ENCODE measurements around the gene KRT86.

The KRT86 gene

GRCh38 chr12:52280319-52280795 is 5.9 kb downstream of the KRT86 start (continued):
- TF ChIP-seq ZNF660 (tag by site-specific recombination; IDR thresholded peaks at IDR 0.05) (peak; percentile 69; the same call in 1 of the 2 replicates), SCRT2 (tag by site-specific recombination; IDR thresholded peaks at IDR 0.05) (peak; percentile 70), ZSCAN16 (tag by site-specific recombination; IDR thresholded peaks at IDR 0.05) (no peak), ZNF658 (tag by site-specific recombination; IDR thresholded peaks at IDR 0.05) (no peak), HIC1 (tag by site-specific recombination; IDR thresholded peaks at IDR 0.05) (peak; percentile 50; the same call in 1 of the 2 replicates), ZNF449 (tag by site-specific recombination; IDR thresholded peaks at IDR 0.05) (peak; percentile 74; the same call in 1 of the 2 replicates), MZF1 (tag by site-specific recombination; IDR thresholded peaks at IDR 0.05; ENCODE audit: borderline replicate concordance) (no peak), ZNF335 (tag by site-specific recombination; conservative IDR thresholded peaks at IDR 0.05) (peak; percentile 81), ZBTB44 (tag by site-specific recombination; IDR thresholded peaks at IDR 0.05) (peak; percentile 80), ZSCAN18 (tag by site-specific recombination; IDR thresholded peaks at IDR 0.05) (no peak), ZBTB10 (tag by site-specific recombination; IDR thresholded peaks at IDR 0.05) (peak; percentile 43; the same call in 1 of the 2 replicates), GLIS2 (tag by site-specific recombination; IDR thresholded peaks at IDR 0.05) (peak; percentile 48; the same call in 1 of the 2 replicates), ZNF324 (tag by site-specific recombination; IDR thresholded peaks at IDR 0.05) (no peak), YY1 (tag by site-specific recombination; IDR thresholded peaks at IDR 0.05) (no peak), ZNF629 (tag by site-specific recombination; IDR thresholded peaks at IDR 0.05) (peak; percentile 79), ZSCAN5A (tag by site-specific recombination; IDR thresholded peaks at IDR 0.05) (no peak), BCL6B (tag by site-specific recombination; IDR thresholded peaks at IDR 0.05) (peak; percentile 98), ZEB2 (tag by site-specific recombination; IDR thresholded peaks at IDR 0.05) (peak; percentile 68), ATF2 (tag by site-specific recombination; IDR thresholded peaks at IDR 0.05; ENCODE audit: low read depth) (peak; percentile 84), ZNF138 (tag by site-specific recombination; IDR thresholded peaks at IDR 0.05; ENCODE audit: borderline replicate concordance) (no peak), PRDM4 (tag by site-specific recombination; IDR thresholded peaks at IDR 0.05) (0 out of 2 replicates have a peak, but pooled peaks have one; percentile 13), ZNF600 (tag by site-specific recombination; IDR thresholded peaks at IDR 0.05) (no peak), ZNF140 (tag by site-specific recombination; IDR thresholded peaks at IDR 0.05) (no peak)
